Effector memory CD8-positive, alpha-beta T cell (primary cell): Measurements from ENCODE around the gene SMOC2.

Experiments
- ATAC-seq: fragments of 150-1000 bp; cut with Tn5 transposase; replicated peaks from 2 replicates; pipeline ENCODE4 v1.10.0; 2021; ENCODE audit warnings: mild to moderate bottlenecking, moderate library complexity
- DNase-seq, 3 experiments: peaks; one replicate each; pipeline ENCODE4 v3.0.0; 2021
- H3K27ac Mint-ChIP-seq, 2 donors: one replicate each; pipeline ENCODE4 v1.8.0; 2022; ENCODE audit warnings: mild to moderate bottlenecking in 2 of 2, mixed read lengths in 2 of 2, moderate library complexity in 2 of 2
- H3K27me3 Mint-ChIP-seq, 2 donors: one replicate each; pipeline ENCODE4 v1.8.0; 2022; ENCODE audit warnings: mixed read lengths in 2 of 2
- H3K36me3 Mint-ChIP-seq: one replicate; pipeline ENCODE4 v1.8.0; 2022; ENCODE audit warnings: mild to moderate bottlenecking, moderate library complexity, mixed read lengths; ENCODE audit not compliant: insufficient read depth
- H3K4me1 Mint-ChIP-seq, 2 donors: one replicate each; pipeline ENCODE4 v1.8.0; 2022; ENCODE audit warnings: low read depth in 2 of 2, mixed read lengths in 2 of 2
- H3K4me3 Mint-ChIP-seq, 2 donors: one replicate each; pipeline ENCODE4 v1.8.0; 2022; ENCODE audit warnings: mild to moderate bottlenecking in 2 of 2, mixed read lengths in 2 of 2, moderate library complexity in 2 of 2
- H3K9me3 Mint-ChIP-seq, 2 donors: one replicate each; pipeline ENCODE4 v1.8.0; 2022; ENCODE audit warnings: mixed read lengths in 2 of 2
- total RNA-seq, 9 experiments: gene quantifications; one replicate each; lab custom pipeline; 2026; lab: John Stamatoyannopoulos, UW

The SMOC2 gene, protein sequence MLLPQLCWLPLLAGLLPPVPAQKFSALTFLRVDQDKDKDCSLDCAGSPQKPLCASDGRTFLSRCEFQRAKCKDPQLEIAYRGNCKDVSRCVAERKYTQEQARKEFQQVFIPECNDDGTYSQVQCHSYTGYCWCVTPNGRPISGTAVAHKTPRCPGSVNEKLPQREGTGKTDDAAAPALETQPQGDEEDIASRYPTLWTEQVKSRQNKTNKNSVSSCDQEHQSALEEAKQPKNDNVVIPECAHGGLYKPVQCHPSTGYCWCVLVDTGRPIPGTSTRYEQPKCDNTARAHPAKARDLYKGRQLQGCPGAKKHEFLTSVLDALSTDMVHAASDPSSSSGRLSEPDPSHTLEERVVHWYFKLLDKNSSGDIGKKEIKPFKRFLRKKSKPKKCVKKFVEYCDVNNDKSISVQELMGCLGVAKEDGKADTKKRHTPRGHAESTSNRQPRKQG
- total RNA-seq, result 0 to 0.21 (median 0) reads per million in 9 experiments

DNA sequence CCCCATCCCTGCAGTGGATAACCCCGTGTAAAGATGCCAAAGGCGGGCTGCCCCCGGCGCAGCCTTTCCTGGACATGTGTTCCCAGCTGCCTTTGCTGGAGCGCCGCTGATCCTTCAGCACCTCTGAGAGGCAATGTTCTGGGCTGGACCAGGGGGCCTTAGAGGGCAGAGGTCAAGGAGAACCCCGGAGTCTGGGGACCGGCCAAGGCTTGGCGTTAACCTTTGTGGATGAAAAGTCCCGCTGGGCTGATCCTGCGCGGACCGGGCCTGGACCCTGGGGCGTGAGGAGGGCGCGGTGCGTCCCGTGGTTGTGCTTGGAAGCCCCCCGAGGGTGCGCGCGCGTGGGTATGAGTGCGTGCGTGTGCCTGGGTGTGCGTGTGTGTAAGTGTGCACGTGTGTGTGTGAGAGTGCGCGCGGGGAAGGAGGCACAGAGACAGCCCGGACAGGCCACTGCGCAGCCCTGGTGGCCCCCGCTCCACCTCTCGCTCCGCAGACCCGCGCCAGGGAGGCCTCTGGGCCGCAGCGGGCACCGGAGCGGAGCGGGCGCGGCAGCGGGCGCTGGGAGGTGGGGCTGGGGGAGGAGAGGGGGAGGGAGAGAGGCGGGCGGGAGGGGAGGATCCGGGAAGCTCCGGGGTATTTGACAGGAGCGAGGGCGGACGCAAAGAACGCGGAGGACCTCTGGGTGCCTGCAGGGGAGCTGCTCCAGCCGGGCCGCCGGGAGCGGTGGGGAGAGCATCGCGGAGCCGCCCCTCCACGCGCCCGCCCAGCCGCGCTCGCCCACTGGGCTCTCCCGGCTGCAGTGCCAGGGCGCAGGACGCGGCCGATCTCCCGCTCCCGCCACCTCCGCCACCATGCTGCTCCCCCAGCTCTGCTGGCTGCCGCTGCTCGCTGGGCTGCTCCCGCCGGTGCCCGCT lies at the start of gene SMOC2:
Gene SMOC2 (plus strand): TSS at position 665 of the 914 bp plus-strand sequence. CDS start 187 bp downstream, at position 852.
- Mint-ChIP-seq H3K4me3 (no peak within 1 kb of the TSS), H3K4me1 (no peaks in the 10 kb centered on the region), H3K36me3 (peaks cover 2% of the 10 kb centered on the region), H3K27me3 (peaks cover 58 to 72% of the 10 kb centered on the region in 2 donors), H3K9me3 (no peaks in the 10 kb centered on the region), H3K27ac (no peak within 1 kb of the TSS)
- DNase-seq (no peak), ATAC-seq (no peak)

- H3K4me1 Mint-ChIP-seq, result no peaks in the 10 kb centered on the region
- H3K36me3 Mint-ChIP-seq, result no peaks in the 10 kb centered on the region
- no peak for DNase-seq
- no peak overlapping the region for H3K27ac Mint-ChIP-seq
- H3K9me3 Mint-ChIP-seq, result no peaks in the 10 kb centered on the region
- no peak for ATAC-seq
- peaks cover 23 to 24% of the 10 kb centered on the region in 2 donors for H3K27me3 Mint-ChIP-seq
- H3K4me3 Mint-ChIP-seq, result no peak overlapping the region
Measured at GRCh38 chr6:168393126-168393870, 47.7 kb upstream of the SMOC2 start.

GRCh38 chr6:168394606-168395005 lies 46.4 kb upstream of the SMOC2 start:
- Mint-ChIP-seq H3K4me3 (no peak overlapping the region), H3K27me3 (peaks cover 23 to 25% of the 10 kb centered on the region in 2 donors), H3K9me3 (no peaks in the 10 kb centered on the region), H3K36me3 (peaks cover 2% of the 10 kb centered on the region), H3K27ac (no peak overlapping the region), H3K4me1 (no peaks in the 10 kb centered on the region)
- ATAC-seq (no peak), DNase-seq (no peak)

- H3K36me3 Mint-ChIP-seq, result peaks cover 2% of the 10 kb centered on the region
- H3K9me3 Mint-ChIP-seq, result no peaks in the 10 kb centered on the region
- ATAC-seq (no peak), DNase-seq (no peak)
- no peak overlapping the region for H3K4me3 Mint-ChIP-seq
- H3K27me3 Mint-ChIP-seq, result peaks cover 15 to 30% of the 10 kb centered on the region in 2 donors
- H3K27ac Mint-ChIP-seq, result no peak overlapping the region
- H3K4me1 Mint-ChIP-seq, result no peaks in the 10 kb centered on the region
Measured at GRCh38 chr6:168395983-168396382, 45.0 kb upstream of the SMOC2 start.

DNA sequence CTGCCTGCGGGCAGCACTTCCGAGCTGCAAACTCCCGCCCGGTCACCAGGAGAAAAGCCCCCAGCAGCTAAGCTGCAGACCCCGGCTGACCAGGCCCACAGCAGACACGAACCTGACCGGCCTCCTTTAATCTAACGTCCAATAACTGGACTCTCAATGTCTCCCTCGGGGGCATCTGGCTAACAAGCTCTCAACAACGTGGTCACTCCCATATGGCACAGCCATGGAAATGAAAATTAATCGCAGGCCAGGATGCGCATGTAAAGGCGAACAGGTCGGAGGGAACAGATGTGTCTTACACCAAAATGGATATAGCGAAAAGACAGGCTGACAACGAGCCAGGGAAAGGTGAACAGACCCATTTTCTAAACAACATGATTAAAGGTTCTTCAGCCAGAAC lies 44.4 kb upstream of the SMOC2 start:
- no peak overlapping the region for H3K27ac Mint-ChIP-seq
- DNase-seq (no peak), ATAC-seq (no peak)
- no peak overlapping the region for H3K4me3 Mint-ChIP-seq
- peaks cover 2% of the 10 kb centered on the region for H3K36me3 Mint-ChIP-seq
- no peaks in the 10 kb centered on the region for H3K4me1 Mint-ChIP-seq
- H3K27me3 Mint-ChIP-seq, result peaks cover 9 to 30% of the 10 kb centered on the region in 2 donors
- no peaks in the 10 kb centered on the region for H3K9me3 Mint-ChIP-seq

DNA sequence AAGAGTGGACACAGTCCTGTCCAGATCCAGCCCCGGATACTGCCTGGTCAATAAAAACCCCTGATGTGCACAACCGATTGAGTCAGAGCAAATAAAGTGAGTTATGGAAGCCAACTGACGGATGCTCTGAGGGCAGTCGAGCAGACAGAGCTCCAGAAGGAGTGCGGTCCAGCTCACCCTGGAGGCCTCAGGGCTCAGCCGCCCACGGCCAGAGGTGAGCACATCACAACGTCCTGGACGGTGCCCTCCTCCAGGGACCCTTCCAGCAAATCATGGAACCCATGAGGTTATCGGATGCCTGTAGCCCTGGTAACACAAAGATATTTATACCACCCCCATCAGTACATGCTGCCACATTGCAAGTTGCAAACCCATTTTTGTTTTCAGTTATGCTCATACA lies 44.0 kb upstream of the SMOC2 start:
- Mint-ChIP-seq H3K27ac (no peak overlapping the region), H3K9me3 (no peaks in the 10 kb centered on the region), H3K4me1 (no peaks in the 10 kb centered on the region), H3K27me3 (peaks cover 9 to 30% of the 10 kb centered on the region in 2 donors), H3K4me3 (no peak overlapping the region), H3K36me3 (peaks cover 2% of the 10 kb centered on the region)
- DNase-seq (no peak), ATAC-seq (no peak)

- Mint-ChIP-seq H3K27ac (no peak overlapping the region), H3K4me3 (no peak overlapping the region), H3K4me1 (no peaks in the 10 kb centered on the region), H3K27me3 (peaks cover 6 to 12% of the 10 kb centered on the region in 2 donors), H3K36me3 (peaks cover 2% of the 10 kb centered on the region), H3K9me3 (no peaks in the 10 kb centered on the region)
- no peak for DNase-seq
- ATAC-seq, result no peak
Measured at GRCh38 chr6:168400037-168400436, 40.9 kb upstream of the SMOC2 start.

DNA sequence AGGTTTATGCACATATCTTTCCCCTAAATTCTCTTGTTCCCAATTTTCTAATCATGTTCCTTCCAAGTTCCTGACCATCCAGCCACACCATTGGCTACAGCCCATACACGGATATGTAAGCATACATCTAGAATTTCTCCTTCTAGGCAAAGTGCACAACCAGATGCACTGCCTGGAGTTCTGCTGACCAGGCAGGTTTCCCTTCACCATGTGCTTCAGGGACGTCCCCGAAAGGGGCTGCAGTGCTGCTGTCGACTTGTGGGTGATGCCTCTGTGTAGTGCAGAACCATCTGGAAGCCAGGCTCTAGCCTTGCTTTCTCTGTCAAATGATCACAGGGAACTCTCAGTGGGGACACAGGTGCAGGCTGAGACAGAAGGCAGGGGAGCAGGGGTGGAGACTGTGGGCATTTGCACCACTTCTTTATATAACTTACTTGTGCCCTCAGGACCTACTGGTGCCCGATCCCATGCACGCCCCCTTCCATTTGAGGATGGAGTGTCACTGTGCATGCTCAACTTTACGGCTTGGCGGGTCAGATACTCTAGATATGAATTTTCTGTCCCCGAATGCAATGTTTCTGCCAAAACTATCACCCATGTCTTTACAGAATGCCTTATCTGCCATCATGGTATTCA lies 37.5 kb upstream of the SMOC2 start:
- Mint-ChIP-seq H3K4me1 (no peaks in the 10 kb centered on the region), H3K36me3 (peaks cover 2% of the 10 kb centered on the region), H3K4me3 (no peak overlapping the region), H3K9me3 (no peaks in the 10 kb centered on the region), H3K27me3 (peaks cover 14 to 16% of the 10 kb centered on the region in 2 donors), H3K27ac (no peak overlapping the region)
- no peak for DNase-seq
- no peak for ATAC-seq

DNA sequence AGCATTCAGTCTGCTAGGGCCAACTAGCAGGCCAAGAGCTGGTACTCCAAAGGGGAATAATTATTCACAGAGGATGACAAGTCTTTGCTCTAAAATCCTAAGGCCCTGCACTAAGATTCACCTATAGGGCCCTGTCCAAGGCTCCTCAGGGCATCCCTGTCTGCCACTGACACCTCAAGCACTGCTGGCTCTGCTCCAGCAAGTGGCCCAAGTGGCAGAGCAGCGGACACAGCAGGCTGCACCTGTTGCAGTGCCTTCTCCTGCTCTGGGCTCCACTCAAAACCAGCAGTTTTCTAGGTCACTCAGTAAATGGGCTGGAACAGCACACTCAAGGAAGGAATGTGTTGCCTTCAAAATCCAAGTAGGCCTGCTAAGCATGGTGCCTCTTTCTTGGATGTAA lies 36.4 kb upstream of the SMOC2 start:
- Mint-ChIP-seq H3K27me3 (peaks cover 14 to 16% of the 10 kb centered on the region in 2 donors), H3K36me3 (no peaks in the 10 kb centered on the region), H3K9me3 (no peaks in the 10 kb centered on the region), H3K27ac (no peak overlapping the region), H3K4me1 (no peaks in the 10 kb centered on the region), H3K4me3 (no peak overlapping the region)
- DNase-seq (no peak), ATAC-seq (no peak)

DNA sequence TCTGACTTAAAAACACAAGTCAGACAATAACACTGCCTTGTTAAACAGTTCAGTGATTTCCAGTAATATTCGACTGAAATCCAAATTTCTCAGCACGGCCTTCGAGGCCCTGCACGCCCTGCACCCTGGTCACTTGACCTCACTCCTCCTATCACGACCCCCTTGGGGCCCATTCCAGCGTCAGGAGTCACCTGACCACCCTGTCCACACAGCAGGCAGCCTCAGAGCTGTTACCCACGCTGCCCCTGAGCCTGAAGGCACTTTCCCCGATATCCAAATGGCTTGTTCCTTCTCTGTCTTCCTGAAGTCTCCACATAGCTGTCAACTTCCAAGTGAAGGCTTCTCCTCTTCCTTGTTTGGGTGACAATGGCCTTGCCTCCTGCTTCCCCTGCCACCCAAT lies 33.1 kb upstream of the SMOC2 start:
- H3K4me1 Mint-ChIP-seq, result no peaks in the 10 kb centered on the region
- ATAC-seq, result no peak
- H3K4me3 Mint-ChIP-seq, result no peak overlapping the region
- peaks cover 9 to 16% of the 10 kb centered on the region in 2 donors for H3K27me3 Mint-ChIP-seq
- no peak overlapping the region for H3K27ac Mint-ChIP-seq
- H3K9me3 Mint-ChIP-seq, result no peaks in the 10 kb centered on the region
- no peak for DNase-seq
- peaks cover 3% of the 10 kb centered on the region for H3K36me3 Mint-ChIP-seq

DNA sequence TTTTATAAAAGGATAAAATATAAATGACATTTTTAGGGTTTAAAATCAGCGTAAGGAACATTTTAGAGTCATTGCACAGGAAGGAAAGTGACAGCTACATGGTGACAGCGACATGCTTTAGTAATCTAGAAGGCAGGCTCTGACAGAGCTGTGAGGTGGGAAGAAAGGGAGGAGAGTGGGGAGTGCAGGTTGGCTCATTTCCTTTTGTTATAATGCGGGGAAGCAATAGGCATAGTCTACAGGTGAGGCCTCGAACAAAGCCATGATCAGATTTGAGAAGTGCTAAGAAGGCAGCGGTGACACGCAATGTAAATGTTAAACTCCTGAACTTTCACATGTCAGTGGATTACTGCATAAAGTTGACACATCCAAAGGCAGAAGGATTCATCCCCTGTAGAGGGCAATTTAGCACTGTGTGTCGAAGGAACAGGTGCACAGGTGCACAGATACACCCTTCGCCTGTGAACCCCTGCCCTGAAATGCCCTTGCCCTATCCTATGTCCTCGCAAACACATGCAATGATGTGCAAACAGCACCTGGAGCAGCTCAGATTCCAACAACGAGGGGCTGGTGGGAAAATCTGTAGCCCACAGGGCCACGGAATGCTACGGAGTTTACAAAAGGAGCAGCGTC lies 32.4 kb upstream of the SMOC2 start:
- Mint-ChIP-seq H3K4me1 (no peaks in the 10 kb centered on the region), H3K27ac (no peak overlapping the region), H3K4me3 (no peak overlapping the region), H3K36me3 (peaks cover 3% of the 10 kb centered on the region), H3K9me3 (no peaks in the 10 kb centered on the region), H3K27me3 (peaks cover 9% of the 10 kb centered on the region in 2 donors)
- ATAC-seq (no peak), DNase-seq (no peak)

DNA sequence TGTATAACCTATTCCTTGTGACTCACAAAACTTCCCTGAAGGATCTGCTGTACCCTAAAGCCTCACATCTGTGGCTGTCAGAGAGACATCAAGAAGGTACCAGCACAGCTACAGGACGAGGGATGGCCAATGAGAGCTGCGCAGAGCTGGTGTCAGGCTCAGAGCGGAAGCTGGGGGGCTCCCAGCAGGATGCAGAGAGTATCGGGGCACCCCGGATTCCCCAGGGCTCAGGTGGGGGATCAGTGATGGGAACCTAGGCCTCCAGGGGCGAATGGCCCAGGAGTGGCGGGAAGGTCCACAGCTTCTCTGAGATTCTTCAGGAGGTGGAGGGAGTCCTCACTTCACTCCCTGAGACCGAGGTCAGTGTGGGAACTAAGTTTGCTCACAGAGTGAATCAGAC lies 30.9 kb upstream of the SMOC2 start:
- no peak overlapping the region for H3K4me3 Mint-ChIP-seq
- no peak overlapping the region for H3K27ac Mint-ChIP-seq
- peaks cover 9% of the 10 kb centered on the region in 2 donors for H3K27me3 Mint-ChIP-seq
- ATAC-seq (no peak), DNase-seq (no peak)
- H3K9me3 Mint-ChIP-seq, result no peaks in the 10 kb centered on the region
- no peaks in the 10 kb centered on the region for H3K4me1 Mint-ChIP-seq
- peaks cover 3% of the 10 kb centered on the region for H3K36me3 Mint-ChIP-seq
